Measurements from ENCODE around the gene TMEM184A. TPM values are rescaled to one million over a fixed set of nuclear protein-coding genes. Genes with fewer than 3 reads are reported as not detected.

Gene TMEM184A
- total and polyA plus RNA-seq, 10 of the 15 experiments (the other 5 are each of a cell fraction or from before 2014, with no cell fraction given), result 0.04 to 0.15 TPM; not detected in 8

- TF ChIP-seq ZBTB40 (IDR thresholded peaks at IDR 0.05; ENCODE audit: borderline replicate concordance), result no peak
Observed at GRCh38 chr7:1576521-1577253, 20.7 kb upstream of the TMEM184A start (continued).

GRCh38 chr7:1575809-1576208 lies 19.8 kb upstream of the TMEM184A start:
- POLR2A ChIA-PET, result no interaction called here
- intact Hi-C loops (cut with micrococcal nuclease; ENCODE audit: unreplicated experiment), result no loop called here
- CTCF ChIA-PET, result interaction anchor here (0.6 to 1.1 kb wide), 3 partner anchors 17 to 397 kb away, joined by 3 read pairs; no protein-coding TSS in a partner anchor
- WGBS (ENCODE audit: insufficient coverage, insufficient replicate concordance, low lambda C conversion rate, missing lambda C conversion rate), result 52% methylated on average over 7 of the region's 7 CpGs
- Histone ChIP-seq H3K36me3 (ENCODE audit: control insufficient read depth in 2 of 2, insufficient read depth in 2 of 2, low read length in 1 of 2) (no peaks in the 10 kb centered on the region), H3K9me3 (replicated peaks; ENCODE audit: control insufficient read depth, insufficient read depth, low read length) (no peaks in the 10 kb centered on the region), H3K79me2 (ENCODE audit: control insufficient read depth, insufficient read depth, low read length) (no peaks in the 10 kb centered on the region; the same call in 1 of the 2 replicates), H3K9ac (ENCODE audit: control insufficient read depth, insufficient read depth, low read length) (no peak overlapping the region), H3K4me1 (ENCODE audit: control insufficient read depth, insufficient read depth, low read length) (no peaks in the 10 kb centered on the region), H3K4me3 (no peak overlapping the region), H2AFZ (ENCODE audit: control insufficient read depth, low read depth, low read length) (no peak overlapping the region), H3K27ac (ENCODE audit: control insufficient read depth, insufficient read depth) (no peak overlapping the region), H3K27me3 (replicated peaks in 1 of 2; ENCODE audit: control insufficient read depth in 2 of 2, insufficient read depth in 2 of 2, low read length in 1 of 2) (no peaks in the 10 kb centered on the region), H4K20me1 (ENCODE audit: control insufficient read depth, insufficient read depth) (no peaks in the 10 kb centered on the region), H3K4me2 (ENCODE audit: control insufficient read depth, insufficient read depth) (no peak overlapping the region)
- SMC1A ChIA-PET (ENCODE audit: uncharacterized antibody, unreplicated experiment), result no interaction called here
- DNase-seq (ENCODE audit: low read depth, low spot score) (no peak), FAIRE-seq (no peak), ATAC-seq (no peak)
- RAD21 ChIA-PET (ENCODE audit: unreplicated experiment), result interaction anchor here (0.5 kb wide), 1 partner anchor 8 kb away, joined by 3 read pairs; no protein-coding TSS in a partner anchor
- in situ Hi-C loops (cut with MboI), result no loop called here
- BruUV-seq (replicated peaks), result no TSS peak
- TF ChIP-seq GATAD2B (conservative IDR thresholded peaks at IDR 0.05; ENCODE audit: low read depth) (no peak), NKRF (conservative IDR thresholded peaks at IDR 0.05) (no peak), NRF1 (conservative IDR thresholded peaks at IDR 0.05; ENCODE audit: low read depth, low read length) (no peak), SMARCA5 (IDR thresholded peaks at IDR 0.05) (no peak), POLR2AphosphoS5 (IDR thresholded peaks at IDR 0.05; ENCODE audit: low read length) (no peak), POU2F2 (IDR thresholded peaks at IDR 0.05; ENCODE audit: borderline replicate concordance, low read depth, low read length) (no peak), ATF3 (IDR thresholded peaks at IDR 0.05; ENCODE audit: borderline replicate concordance, extremely low read depth, low read depth, low read length) (no peak), ZBTB33 (IDR thresholded peaks at IDR 0.05) (no peak), NR2C1 (IDR thresholded peaks at IDR 0.05) (no peak), ATF7 (IDR thresholded peaks at IDR 0.05; ENCODE audit: low read depth) (no peak)

All from GM12878 (cell line).